GM12865 (cell line): Measurements from ENCODE around the gene SNX22.

Experiments
- DNase-seq: peaks from one replicate; pipeline ENCODE4 v3.0.0; 2010; ENCODE audit warnings: low read depth
- H3K4me3 ChIP-seq: 2 replicates; pipeline ENCODE4 v1.5.1; 2011; ENCODE audit warnings: mild to moderate bottlenecking, low read depth, low read length, control low read depth
- TF ChIP-seq, protein P1 (sequence below): IDR thresholded peaks from 2 replicates; pipeline ENCODE4 v1.5.1; 2011; ENCODE audit warnings: low read length, control low read depth, low read depth, inconsistent platforms; ENCODE audit not compliant: insufficient read depth; ENCODE audit errors: missing control alignments

The SNX22 gene

DNA sequence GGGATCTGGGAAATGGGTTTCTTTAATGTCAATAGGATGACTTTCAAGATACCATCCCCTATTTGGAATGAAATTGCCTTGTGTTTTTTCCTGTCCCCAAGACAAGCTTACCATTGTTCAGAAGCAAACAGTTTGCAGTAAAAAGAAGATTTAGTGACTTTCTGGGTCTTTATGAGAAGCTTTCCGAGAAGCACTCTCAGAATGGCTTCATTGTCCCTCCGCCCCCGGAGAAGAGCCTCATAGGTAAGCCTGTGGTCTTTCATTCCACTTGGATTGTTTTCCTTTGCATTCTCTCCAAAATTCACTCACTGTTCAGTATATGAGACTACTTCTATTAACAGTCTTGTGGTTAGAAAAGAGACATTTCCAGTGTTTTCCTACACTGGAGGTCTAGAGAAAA, 25.6 kb upstream of the SNX22 start:
- no peak for DNase-seq
- no peak overlapping the region for H3K4me3 ChIP-seq
- TF ChIP-seq, protein P1, sequence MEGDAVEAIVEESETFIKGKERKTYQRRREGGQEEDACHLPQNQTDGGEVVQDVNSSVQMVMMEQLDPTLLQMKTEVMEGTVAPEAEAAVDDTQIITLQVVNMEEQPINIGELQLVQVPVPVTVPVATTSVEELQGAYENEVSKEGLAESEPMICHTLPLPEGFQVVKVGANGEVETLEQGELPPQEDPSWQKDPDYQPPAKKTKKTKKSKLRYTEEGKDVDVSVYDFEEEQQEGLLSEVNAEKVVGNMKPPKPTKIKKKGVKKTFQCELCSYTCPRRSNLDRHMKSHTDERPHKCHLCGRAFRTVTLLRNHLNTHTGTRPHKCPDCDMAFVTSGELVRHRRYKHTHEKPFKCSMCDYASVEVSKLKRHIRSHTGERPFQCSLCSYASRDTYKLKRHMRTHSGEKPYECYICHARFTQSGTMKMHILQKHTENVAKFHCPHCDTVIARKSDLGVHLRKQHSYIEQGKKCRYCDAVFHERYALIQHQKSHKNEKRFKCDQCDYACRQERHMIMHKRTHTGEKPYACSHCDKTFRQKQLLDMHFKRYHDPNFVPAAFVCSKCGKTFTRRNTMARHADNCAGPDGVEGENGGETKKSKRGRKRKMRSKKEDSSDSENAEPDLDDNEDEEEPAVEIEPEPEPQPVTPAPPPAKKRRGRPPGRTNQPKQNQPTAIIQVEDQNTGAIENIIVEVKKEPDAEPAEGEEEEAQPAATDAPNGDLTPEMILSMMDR: no peak

DNA sequence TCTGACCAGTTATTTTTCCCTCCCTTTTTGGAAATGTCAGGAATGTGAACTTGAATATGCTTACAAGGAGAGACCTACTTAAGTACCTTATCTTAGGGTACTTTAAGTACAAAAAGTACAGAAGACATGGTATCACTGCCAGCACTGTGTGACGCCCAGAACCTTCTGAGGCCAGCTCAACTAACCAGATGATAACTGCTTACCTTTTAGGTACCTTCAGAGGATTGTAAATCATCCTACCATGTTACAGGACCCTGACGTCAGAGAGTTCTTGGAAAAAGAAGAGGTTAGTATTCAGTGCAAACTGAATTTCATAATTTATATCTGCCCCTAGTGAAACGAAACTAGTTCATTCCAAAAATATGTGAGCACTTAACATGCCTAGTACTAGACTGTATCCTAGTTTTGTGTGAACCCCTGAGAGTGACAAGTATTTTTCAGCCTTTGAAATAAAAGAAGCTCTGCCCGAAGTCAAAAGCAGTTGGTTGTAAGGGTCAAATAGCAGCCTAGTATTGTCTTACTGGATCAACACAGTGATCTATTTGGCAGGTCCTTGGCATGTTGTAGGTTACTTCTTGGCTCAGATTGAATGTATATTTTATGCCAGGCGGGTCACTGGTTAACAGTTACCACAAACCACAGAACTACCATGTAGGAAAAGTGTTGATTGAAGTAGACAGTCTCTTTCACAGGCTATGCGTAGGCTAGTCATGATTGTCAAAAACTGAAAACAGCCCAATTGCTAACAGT, 23.8 kb upstream of the SNX22 start:
- TF ChIP-seq, protein P1: no peak
- no peak overlapping the region for H3K4me3 ChIP-seq
- DNase-seq: no peak

DNA sequence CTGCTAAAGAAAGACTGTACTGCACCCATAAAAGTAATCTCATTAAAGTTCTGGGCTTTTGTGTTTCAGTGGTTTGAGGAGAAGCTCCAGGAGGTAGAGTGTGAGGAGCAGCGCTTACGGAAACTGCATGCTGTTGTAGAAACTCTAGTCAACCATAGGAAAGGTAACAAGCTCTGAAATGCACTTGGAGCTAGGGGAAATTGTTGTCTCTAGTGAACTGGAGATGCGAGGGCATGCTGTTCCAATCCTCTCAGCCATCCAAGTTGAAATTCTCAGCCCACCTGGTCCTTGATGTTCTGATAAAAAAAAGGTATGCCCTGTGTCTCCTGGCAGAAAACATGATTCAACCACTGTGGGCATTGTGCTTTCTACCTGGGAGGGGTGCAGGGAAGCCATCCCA, 21.4 kb upstream of the SNX22 start:
- H3K4me3 ChIP-seq: no peak overlapping the region
- no peak for DNase-seq
- TF ChIP-seq, protein P1: no peak

DNA sequence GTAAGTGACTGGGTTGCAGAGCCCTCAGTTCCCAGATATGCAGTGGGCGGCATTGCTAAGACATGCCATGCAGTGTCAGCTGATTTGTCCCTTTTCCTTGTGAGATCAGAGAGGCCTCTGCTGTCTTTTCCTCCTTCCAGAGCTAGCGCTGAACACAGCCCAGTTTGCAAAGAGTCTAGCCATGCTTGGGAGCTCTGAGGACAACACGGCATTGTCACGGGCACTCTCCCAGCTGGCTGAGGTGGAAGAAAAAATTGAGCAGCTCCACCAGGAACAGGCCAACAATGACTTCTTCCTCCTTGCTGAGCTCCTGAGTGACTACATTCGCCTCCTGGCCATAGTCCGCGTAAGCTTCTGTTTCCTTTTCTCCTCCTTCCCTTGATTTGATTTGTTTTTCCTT, 20.0 kb upstream of the SNX22 start:
- no peak overlapping the region for H3K4me3 ChIP-seq
- no peak for DNase-seq
- TF ChIP-seq, protein P1: no peak

DNA sequence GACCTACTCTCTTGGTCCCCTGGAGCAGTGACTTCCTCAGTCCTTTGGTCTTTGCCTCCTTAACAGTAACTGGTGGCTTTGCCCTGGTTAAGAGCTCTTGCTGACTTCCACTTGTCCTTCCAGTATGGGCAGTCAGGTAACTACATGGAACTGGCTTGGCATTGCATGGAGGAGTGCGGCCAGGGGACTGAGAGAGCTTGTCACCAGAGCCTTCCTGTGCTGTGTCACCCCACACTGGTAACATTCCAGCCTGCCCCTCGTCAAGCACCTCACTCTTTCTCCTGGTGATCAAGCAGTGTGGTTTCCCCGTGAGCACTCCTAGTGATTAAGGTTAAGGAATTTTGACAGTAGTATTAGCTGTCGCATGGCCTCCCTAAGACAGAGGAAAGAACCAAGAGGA, 19.3 kb upstream of the SNX22 start:
- no peak for DNase-seq
- TF ChIP-seq, protein P1: no peak
- H3K4me3 ChIP-seq: no peak overlapping the region

DNA sequence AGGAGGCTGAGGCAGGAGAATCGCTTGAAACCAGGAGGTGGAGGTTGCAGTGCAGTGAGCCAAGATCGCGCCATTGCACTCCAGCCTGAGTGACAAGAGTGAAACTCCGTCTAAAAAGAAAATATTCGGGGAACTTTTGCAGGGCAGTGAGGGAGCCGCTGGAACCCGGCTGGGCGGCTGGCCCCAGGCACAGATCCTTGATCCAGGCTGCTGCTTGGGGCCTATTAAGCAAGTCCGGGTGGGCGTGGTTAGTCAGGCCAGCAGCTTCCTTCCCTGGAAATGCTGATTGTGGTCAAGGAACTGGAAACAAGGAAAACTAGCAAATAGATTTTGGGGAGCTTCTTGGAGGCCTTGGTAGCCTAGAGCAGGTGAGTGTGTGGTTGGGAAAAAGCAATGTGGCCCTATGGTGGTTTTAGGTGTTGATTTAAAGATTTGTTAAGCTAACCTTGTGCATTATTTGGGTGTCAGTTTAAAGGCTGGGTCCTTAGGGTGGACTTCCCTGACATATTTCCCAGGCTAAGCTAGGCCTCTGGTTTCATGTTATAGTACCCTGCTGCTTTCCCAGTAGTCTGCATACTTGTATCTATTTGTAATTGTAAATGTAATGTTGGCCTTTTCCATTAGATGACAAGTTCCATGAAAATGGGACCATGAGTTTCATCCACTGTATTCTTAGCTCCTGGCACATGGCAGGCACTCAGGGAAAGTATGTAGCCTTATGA, 17.7 kb upstream of the SNX22 start:
- TF ChIP-seq, protein P1: no peak
- no peak for DNase-seq
- no peak overlapping the region for H3K4me3 ChIP-seq
